GM12801 (cell line): Measurements from ENCODE around the gene SRCAP.

ENCODE experiments used
- CTCF ChIP-seq: IDR thresholded peaks from one replicate; pipeline ENCODE4 v1.5.1; 2011; ENCODE audit warnings: control low read depth; ENCODE audit not compliant: insufficient read length; ENCODE audit errors: extremely low read depth

SRCAP gene

GRCh38 chr16:30774367-30775130 lies 75.6 kb downstream of the SRCAP start:
- TF ChIP-seq CTCF = no peak

DNA sequence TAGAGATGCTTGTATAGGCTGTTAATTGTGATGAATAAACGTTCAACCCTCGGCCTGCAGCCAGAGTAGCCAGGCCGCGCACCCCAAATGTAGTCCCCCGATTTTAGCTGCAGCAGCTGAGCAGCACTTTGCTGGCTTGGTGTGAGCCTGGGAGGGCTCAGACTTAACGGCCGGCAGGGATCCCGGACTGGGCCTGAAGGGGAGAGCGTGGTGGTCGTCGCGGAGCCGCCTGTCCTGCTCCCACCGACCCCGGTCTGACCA lies 76.1 kb downstream of the SRCAP start:
- no peak for TF ChIP-seq CTCF

DNA sequence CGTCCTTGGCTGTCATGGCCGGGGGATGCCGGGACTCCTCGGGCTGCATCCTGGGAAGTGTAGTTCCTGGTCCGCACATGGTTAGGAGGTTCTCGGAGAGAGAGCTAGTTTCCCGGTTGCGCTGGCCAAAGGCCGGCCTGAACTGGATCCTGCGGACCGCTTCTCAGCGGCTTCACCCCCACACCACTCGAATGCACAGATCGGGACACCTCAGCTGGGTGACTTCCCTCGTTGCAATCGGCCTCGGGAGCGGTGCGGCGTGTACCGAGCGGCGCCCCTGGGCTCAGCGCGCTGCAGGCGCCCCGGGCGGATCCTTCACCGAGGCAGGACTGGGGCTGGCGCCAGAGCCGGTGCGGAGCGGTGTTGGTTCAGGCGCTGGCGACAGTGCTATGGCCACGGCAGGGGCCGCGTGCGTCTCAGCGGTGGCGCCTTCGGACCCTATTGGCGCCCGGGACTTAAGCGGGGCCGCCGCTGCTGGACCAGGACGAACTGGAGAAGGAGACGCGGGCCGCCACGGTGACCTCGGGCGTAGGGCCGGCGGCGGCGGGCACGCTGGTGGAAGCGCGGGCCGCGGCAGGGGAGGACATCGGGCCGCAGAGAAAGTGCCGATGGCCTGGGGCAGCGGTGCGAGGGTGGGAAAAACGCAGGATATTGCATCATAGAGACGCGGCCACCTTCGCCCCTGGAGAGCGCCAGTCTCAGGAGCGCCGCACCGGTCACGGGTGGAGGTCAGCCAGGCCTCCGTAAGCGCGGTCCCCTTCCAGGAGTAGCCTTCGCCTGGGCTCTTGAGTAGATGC lies 76.6 kb downstream of the SRCAP start:
- TF ChIP-seq CTCF = no peak

DNA sequence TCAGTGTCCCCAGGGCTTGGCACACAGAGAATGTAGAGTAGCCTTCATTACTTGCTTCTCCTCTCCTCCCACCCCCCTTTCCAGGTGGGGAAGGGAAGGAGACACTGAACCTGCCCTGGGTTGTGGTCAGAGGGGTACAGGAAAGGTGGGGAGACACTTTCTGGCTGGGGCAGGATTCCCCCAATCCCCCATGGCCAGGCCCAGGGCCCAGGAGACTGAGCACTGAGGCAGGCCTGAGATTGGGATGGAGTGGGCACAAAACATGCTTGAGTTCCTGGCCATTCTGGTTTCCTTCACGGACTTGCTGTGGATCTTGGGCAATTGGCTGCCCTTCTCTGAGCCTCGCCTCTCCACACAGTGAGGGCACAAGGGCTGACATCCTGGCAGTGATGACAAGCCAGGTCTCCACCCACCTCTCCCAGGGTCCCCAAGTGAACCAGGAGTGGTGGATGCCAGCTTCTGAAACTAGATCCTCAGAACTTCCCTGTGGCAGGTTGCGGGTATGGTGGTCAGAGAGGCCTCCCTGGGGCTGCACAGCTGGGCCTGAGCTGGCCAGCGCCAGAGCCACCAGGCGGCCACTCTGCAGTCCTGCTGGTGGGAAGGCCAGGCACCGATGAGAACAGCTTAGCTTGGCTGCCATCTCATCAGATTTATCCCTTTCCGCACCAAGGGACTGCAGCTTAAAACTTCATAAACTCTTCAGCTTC lies 78.8 kb downstream of the SRCAP start:
- no peak for TF ChIP-seq CTCF

DNA sequence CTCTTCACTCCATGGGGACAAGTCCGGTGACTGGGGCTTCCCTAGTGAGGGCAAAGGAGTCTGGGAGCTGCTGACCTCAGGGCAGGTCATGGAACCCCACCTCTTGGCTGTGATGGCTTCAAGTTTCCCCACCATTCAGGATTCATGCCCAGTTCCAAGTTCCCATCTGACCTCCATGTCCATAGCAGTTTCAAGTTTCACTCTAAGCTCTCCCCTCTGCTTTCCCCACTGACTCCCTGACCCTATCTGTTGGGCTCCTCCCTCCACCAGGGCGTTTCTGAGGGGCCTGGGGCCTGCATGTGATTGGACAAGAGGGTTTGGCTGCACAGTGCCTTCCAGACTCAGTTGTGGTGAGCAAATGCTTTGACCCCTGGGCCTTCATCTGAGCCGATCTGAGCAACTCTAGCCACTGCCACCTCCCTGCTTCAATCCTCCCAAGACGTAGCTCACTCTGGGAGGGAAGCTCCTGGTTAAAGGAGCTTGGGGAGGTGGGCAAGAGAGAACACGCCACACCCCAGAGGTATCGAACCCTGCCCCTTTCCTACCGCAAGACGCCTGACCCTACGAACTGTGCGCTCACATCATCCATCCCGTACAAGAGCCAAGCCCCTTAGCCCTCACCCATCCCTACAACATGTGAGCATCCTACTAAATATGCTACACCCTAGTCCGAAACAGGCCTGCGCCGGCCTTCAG lies 79.7 kb downstream of the SRCAP start:
- no peak for TF ChIP-seq CTCF

DNA sequence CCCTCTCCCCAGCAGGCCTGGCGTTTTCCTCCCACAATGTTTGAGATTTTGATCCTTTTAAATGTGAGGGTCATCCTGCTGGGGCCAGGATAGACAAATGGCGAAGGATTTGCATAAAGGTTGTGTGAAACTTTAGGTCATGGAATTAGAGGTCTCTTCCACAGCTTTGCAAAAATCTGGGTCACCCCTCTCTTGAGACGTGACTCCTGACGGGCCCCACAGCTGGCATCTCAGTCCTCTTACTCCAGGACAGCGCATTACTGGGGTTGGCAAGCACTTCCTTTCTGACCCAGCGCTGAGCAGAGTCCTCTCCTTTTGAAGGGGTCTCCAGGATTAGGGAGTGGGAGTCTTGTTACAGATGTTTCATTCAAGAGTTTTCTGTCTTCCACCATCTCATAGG lies 80.6 kb downstream of the SRCAP start:
- no peak for TF ChIP-seq CTCF

- no peak for TF ChIP-seq CTCF
Measured at GRCh38 chr16:30780021-30780420, 81.0 kb downstream of the SRCAP start.
